ENCODE results near the gene SLC23A2. TPM values are rescaled to one million over a fixed set of nuclear protein-coding genes. Genes with fewer than 3 reads are reported as not detected.

SLC23A2 gene
- total RNA-seq, 1 experiment from 2014 or later: 12.6 TPM

DNA sequence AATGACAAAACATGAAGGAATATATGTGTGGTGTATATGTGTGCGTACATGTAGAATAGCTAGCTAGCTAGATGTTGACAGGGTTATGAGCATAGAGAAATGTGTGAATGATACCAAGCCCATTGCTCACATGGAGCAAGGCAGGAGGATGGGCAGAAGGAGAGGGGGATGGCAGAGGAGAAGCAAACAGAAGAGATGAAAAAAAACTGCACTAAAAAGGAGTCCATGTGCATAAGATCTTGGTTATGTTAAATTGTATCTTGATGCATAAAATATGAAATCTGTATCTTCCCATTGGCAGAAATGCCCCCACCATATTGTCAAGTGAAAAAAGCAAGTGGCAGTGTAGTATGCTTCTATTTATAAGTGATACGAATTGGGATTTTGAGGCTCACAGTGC is 154.5 kb downstream of the SLC23A2 start:
- DNase-seq (ENCODE audit: low spot score): no peak

DNA sequence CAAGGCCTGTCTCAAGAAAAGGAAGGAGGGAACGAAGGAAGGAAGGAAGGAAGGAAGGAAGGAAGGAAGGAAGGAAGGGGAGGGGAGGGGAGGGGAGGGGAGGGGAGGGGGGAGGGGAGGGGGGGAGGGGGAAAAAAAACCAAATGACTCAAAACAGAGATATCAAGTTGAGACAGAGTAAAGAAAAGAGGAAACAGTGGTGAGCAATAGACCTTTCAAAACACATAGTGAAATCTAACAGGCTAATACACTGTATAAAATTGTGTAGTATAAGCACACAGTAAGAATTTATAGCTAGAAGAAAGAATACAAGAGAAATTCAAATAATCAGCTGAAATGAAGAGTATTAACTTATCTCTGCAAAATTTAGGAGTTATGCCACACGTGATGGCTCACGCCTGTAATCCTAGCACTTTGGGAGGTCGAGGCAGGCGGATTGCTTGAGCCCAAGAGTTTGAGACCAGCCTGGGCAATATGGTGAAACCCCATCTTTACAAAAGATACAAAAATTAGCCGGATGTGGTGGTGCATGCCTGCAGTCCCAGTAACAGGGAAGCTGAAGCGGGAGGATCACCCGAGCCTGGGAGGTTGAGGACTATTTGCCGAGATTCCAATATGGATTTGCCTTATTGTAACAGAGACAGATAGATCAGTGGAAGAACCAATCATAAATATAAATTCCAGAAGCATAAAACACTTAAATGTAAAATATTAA is 156.4 kb downstream of the SLC23A2 start:
- DNase-seq (ENCODE audit: low spot score): no peak

DNA sequence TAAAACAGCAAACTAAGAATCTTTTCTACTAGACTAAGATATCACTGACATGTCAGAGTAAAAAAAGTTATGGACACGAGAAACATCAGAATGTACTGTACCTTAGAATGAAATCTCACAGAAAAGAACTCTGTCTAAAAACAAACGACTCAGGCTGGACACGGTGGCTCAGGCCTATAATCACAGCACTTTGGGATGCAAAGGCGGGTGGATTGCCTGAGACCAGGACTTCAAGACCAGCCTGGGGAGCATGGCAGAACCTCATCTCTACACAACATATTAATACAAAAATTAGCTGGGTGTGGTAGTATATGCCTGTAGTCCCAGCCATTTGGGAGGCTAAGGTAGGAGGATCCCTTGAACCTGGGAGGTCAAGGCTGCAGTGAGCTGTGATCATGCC is 157.0 kb downstream of the SLC23A2 start:
- no peak for DNase-seq (ENCODE audit: low spot score)

DNA sequence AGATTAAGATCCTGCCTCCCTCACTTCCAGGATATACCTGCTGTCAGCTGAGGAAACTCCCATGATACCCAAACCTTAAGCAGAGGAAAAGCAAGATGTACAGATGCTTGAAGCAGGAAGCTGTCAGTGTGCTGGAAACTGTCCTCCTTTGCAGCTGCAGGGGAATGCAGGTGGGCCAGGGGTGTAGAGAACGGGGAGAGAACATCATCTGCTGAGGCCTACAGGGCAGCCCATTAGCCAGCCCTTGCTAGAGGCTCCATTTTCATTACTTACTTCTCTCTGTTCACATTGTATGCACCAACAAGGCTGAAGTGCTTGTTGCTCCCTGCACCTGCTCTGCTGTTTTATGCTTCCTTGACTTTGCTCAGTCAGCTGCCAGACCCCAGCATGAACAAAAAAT is 160.5 kb downstream of the SLC23A2 start:
- DNase-seq (ENCODE audit: low spot score): no peak

DNA sequence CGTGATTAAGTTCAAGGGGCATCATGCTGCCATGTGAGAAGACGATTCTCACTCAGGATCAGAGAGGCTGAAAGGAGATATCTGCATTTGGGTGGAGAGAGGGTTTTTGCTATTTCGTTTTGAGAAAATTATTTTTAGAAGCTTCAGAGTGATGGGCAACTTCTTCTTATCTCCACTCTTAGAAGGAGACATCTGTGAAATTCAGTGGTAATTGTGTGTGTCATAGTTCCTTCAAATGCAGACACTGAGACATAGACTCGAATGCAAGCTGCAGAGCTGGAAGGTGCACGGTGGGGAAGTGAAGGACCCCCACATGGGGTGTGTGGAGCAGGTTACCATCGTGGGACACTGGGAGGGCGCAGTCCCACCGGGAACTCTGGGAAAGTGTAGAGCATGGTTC is 162.8 kb downstream of the SLC23A2 start:
- DNase-seq (ENCODE audit: low spot score): no peak

DNA sequence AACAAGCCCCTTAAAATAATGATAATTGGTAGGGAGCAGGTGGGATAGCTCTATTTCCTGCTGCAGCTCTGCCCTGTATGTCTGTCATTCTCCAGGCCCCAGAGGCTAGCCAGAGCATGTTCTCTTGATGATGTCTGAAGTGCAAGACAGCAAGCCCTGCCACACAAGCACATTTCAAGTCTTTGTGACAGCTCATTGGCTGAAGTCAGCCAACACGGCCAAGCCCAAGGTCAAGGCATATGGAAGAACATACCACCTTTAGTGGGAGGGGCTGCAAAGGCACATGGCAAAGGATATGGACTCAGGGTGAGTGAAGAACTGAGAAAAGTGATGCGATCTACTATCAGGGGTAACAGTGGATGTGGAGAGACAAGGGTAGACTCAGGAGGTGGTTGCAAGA is 163.6 kb downstream of the SLC23A2 start:
- no peak for DNase-seq (ENCODE audit: low spot score)

DNA sequence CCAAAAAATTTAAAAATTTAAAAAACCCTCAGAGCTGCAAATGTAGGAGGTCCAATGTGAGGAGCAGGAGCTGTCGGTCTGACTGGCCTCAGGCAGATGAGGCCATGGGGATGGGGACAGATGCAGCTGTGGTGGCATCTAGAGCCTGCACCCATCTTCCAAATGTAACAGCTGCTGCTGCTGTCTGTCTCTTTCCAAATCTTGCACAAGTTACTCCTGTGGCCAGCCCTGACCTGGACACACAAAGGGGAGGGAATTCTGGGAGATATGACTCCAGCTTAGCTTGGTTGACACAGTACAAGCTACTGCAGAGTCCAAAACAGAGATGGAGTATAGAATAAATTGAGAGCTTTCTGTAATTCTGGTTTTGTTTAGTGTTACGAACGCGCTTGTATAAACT is 164.4 kb downstream of the SLC23A2 start:
- no peak for DNase-seq (ENCODE audit: low spot score)

DNA sequence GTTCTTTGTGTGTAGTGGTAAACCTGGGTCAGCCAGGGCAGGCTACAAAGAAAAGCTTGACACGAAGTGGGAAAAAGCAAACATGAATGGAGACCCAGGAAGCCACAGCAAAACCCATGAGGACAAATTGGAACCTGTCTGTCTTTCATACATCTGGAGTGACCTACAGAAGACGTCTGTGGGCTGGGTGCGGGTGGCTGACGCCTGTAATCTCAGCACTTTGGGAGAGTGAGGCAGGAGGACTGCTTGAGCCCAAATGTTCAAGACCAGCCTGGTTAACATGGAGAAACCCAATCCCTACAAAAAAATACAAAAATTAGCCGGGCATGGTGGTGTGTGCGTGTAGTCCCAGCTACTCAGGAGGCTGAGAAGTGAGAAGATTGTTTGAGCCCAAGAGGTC is 164.8 kb downstream of the SLC23A2 start:
- no peak for DNase-seq (ENCODE audit: low spot score)

DNA sequence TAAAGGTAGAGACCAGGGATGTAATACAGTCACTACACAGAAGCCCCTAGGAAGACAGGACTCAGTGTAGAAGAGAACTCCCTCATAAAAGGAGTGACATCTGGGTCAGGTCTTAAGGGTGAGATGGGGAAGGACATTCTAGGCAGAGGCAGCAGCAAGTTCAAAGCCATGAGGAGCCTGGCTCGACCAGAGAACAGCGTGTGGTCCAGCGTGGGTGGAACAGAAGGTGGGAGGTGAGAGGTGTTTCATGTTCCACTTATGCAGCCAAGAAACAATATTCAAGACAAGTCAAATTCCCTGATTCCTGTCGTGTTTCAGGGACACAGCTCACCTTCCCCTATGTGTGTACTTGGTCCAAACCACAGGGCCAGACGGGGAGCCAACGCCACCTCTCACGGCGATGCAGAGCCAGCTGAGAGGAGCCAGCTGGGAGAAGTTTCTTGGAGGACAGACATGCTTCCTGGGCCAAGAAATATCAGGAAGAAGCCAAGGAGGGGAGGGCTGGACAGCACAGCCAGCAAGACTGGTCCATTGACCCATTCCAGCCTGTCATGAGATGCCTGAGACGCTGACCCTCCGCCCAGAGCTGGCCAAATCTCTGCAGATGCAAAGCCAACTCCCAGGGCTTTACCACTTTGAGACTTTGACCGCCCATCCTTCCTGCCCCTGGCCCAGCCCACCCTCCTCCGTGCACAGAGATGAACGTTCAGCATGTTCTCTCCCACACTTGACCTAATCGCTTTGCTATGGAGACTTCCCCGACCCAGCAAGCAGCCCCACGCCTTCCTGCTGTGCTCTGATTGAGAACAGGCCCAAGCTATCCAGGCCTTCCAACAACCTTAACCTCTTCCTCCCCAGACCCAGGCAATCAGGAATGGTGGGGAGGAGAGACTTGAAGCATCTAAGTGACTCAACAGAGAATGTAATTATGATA is 165.8 kb downstream of the SLC23A2 start:
- DNase-seq (ENCODE audit: low spot score): no peak

DNA sequence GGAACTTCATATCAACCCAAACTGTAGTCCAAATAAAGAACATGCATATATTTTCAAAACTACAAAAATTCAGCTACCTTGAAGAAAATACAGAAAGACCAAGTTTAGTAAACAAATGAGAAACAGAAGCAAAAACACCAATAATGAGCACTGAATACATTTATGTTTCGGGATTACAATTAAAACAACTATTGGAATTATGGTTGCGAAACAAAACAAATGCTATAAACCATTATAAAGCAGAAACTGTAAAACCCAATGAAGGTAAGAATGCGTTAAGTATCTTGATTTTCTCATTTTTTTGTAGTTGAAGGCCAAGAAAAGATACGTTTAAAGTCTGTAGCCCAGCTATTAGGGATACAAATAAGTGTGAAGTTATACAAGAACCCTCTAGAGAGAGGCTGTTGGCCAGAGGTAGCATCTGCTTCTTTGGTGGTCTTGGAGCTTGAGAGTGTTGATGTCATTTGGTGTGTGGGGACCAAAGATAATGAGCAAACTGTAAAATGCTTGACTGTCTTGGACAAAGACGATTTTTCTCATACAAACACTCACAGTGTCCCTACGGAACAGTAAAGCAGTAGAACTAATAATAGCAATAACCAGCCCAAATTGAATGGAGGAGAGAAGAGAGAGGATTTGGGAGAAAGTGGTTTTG is 168.1 kb downstream of the SLC23A2 start:
- DNase-seq (ENCODE audit: low spot score): no peak

DNA sequence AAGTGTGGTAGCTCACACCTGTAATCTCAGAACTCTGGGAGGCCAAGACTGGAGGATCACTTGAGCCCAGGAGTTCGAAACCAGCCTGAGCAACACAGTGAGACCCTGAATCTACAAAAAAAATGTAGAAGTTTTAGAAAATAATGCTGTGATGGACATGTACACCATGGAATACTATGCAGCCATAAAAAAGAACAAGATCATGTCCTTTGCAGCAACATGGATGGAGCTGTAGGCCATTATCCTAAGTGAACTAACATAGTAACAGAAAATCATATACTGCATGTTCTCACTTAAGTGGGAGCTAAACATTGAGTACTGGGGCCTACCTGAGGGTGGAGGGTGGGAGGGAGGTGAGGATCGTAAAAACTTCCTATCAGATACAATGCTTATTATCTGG is 168.8 kb downstream of the SLC23A2 start:
- no peak for DNase-seq (ENCODE audit: low spot score)

DNA sequence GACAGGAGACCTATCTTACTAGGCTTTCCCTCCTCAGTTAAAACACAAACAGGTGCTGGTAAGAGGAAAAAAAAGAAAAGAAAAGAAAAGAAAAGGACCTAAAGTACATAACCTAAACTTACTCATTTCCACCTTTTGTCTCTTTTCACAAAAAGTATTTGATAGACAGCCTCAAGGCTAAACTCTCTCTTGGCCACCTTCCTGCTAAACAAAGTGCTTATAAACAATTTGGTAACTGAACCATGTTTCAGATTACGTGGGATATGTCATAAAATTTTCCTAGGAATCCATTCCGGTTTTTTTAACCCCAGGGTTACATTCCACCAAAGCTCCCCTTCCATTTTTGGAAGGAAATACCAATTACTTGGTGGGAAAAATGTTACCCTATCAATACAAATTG is 170.6 kb downstream of the SLC23A2 start:
- no peak for DNase-seq (ENCODE audit: low spot score)

DNA sequence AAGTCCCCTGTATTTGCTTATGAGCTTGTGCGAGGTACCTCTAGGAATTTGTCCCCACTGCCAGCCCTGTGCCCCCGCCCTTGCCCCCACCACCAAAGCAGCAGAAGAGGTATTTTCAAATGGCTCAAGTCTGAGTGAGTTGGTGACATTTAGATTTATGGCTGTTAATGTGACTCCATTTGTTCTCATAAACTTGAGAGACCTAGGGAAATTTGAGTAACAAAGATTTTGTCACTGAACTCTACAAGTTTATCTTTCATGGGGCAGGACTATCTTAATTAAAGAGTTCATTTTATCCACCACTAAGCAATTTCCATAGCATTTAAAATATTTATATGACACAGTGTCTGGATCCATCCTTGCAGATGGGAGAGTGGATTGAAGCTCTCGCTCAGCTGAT is 171.1 kb downstream of the SLC23A2 start:
- DNase-seq (ENCODE audit: low spot score): no peak

DNA sequence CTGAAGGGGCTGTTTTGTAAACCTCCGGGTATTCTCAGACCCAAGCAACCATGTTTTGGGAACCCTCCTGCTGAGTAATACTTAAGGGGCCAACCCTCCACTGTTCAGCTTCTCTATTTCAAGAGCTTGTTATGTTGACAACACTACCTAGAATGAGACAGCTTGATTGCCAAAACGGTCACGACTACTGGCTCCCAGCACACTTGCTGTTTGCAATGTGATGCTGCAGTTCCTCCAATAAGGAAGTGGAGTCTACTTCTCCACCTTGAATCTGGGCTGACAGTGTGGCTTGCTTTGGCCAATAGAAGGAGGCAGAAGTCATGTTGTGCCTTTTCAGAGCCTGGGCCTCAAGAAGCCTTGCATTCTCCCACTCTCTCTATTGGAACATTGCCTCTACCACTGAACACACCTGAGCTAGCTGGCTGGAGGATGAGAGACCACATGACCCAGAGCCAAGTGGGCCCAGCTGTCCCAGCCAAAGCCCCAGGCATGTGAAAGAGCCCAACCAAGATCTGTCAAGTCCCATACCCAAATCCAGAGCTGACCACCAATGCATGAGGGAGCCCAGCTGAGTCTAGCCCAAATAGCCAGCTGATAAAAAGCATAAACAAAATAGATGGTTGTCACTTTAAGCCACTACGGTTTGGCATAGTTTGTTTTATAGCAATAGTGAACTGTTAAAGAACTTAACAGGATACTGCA is 171.6 kb downstream of the SLC23A2 start:
- no peak for DNase-seq (ENCODE audit: low spot score)

DNA sequence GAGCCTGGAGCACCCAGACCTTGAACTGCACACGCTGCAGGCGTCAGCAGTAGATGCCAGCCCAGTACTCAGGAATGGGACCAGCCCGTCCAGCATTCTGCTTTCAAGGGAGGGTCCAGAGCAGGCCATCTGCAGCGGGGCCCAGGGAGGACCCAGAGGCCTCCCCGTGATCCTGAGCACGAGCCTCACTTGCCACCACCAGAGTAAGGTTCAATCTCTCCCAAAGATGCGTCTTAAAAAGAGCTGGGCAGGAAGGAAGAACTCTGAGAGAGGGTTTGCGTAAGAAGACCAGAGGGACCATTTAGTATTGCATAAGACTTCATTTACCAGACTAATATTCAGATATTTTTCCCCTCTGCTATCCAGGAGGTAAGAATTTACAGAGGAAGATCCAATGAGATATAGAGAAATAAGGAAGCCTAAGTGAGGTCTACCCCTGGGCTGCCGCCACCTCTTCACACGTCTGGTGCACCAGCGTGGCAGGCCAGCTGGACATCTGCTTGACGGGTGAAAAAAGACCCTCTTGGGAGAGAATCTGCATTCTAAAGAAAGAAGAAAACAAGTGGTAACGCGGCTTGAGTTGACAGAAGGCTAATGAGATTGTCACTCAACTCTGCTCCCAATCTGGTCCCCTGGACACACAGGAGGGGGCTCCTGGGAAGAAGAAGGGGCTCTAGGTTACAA is 172.3 kb downstream of the SLC23A2 start:
- DNase-seq (ENCODE audit: low spot score): no peak

DNA sequence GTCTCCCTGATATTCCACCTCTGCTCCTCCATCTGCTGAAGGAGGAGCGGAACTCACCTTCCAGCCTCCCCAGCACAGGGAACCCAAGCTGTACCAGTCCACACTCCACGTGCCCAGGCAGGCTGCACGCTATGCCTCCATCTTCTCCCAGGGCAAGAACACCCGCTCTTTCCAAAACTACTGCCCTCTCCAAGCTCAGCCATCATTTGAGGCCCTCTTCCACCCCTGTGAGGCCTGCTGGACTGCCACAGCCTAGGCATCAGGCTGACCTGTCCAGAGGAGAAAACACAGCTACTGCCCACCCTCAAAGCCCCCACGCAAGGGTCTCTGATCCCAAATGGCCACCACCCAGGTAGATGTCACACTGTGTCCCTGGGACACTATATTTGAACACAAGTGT is 179.7 kb downstream of the SLC23A2 start:
- no peak for DNase-seq (ENCODE audit: low spot score)

DNA sequence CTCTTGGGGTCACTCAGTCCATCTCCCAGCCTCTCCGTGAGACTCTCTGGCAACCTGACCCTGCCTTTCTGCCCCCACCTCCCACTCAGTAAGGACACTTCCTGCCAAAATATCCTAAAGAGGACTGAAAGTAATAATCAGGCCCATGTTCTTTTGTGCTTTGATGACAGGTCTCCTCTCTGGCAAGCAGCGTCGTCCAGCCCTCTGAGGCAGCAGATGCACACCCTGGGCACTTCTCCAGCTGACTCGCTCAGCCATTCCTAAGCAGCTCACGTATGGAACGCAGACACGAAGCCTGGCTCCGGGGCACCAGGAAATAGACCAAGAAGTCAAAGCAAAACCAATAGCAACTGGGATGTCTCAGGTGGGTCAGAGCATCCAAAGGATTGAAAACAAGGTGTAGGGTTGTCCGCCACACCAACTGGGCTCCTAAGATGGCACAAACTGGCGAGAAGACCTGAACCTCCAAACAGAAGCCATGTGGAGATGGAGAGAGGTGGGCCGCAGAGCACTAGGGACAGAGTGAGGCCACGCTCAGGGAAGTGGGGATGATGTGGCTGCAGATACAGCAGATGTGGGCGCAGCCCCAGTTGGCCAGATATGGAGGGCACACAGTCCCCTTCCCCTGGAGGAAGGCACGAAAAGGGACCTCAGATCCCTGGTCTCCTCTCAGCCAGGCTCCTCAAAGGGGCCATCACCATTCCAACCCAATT is 180.3 kb downstream of the SLC23A2 start:
- peak; percentile 28 for DNase-seq (ENCODE audit: low spot score)

DNA sequence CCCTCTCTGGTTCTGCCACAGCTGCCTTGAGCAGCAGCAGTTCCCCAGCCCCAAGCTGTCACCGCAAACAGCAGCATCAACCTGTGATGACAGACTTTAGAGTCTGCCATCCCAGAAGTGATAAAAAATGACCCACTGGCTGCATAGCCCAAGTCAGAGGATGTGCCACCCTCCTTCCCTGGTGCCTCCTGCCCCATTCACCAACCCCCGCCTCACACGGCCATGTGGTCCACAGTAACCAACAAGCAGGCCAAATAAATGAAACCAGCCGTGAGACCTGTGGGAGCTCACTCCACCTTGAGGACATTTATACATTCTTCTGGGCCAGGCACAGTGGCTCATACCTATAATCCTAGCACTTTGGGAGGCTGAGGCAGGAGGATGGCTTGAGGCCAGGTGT is 181.4 kb downstream of the SLC23A2 start:
- DNase-seq (ENCODE audit: low spot score): no peak

DNA sequence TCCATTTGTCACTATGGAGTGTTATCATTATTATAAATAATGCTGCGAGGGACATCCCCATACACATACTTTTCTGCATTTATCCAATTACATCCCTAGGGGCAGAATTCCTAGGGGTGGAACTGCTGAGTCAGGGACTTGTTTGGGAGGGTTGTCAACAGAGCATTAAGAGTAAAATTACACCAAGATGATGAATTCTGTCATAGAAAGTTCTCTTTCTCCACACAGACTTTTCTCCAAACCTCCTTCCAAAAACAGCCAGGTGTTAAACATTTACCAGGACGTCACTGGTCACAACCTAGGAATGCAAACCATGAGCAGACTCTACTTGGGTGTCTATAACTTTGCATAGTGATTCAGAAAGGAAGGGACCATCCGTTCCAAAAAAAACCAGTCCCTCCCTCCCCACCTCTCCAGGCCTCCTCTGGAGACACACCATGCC is 184.1 kb downstream of the SLC23A2 start:
- no peak for DNase-seq (ENCODE audit: low spot score)

DNA sequence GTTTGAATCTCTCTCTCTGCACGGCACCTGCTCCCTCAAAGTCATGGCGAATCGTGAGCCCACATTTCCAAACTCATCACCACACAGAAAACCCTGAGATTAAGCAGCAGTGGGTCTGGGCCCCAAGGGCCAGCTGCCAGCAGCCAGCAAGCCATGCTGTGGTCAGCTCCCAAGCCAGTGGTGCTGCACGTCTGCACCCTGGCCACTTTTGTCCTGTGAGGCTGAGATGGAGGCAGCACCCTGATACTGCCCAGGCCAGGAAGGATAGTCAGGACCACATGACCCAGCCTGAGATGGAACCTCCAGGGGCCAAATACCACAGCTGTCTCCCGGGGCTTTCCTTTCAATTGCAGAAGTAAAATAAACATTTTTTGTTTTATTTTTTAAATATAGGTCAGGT is 185.7 kb downstream of the SLC23A2 start:
- DNase-seq (ENCODE audit: low spot score): no peak
